GM12875 (cell line): Measurements from ENCODE around the gene NELL1.
"Not testable (repeated sequence)": the region's sequence is repeated elsewhere in the genome, so short reads cannot be mapped to it uniquely, and the experiment has no call there.

ENCODE experiments used
- H3K4me3 ChIP-seq: one replicate; pipeline ENCODE4 v1.5.1; 2011; ENCODE audit warnings: low read depth, low read length, control low read depth
- TF ChIP-seq, protein P1 (sequence below): IDR thresholded peaks from 2 replicates; pipeline ENCODE4 v1.5.1; 2011; ENCODE audit warnings: low read depth, mild to moderate bottlenecking, control low read depth, inconsistent platforms, low read length, moderate library complexity, borderline replicate concordance; ENCODE audit not compliant: insufficient read depth

Gene NELL1

DNA sequence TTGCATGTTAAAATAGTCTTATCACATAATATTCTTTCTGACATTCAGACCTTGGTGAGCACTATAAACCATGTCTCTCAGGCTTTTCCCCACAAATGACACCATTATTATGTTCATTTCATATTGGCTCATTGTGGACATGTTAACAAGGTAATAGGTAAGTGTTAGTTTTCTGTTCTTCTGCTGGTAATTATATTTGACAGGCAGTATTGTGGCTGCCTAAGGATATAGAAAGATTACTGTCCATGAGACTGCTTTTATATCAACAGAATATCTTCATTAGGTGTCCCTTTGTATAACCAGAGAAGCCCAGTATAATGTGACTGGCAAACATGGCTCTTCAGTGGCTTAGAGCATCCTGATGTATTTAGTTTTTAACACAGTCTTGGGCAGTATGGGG is 590.7 kb downstream of the NELL1 start:
- TF ChIP-seq, protein P1, sequence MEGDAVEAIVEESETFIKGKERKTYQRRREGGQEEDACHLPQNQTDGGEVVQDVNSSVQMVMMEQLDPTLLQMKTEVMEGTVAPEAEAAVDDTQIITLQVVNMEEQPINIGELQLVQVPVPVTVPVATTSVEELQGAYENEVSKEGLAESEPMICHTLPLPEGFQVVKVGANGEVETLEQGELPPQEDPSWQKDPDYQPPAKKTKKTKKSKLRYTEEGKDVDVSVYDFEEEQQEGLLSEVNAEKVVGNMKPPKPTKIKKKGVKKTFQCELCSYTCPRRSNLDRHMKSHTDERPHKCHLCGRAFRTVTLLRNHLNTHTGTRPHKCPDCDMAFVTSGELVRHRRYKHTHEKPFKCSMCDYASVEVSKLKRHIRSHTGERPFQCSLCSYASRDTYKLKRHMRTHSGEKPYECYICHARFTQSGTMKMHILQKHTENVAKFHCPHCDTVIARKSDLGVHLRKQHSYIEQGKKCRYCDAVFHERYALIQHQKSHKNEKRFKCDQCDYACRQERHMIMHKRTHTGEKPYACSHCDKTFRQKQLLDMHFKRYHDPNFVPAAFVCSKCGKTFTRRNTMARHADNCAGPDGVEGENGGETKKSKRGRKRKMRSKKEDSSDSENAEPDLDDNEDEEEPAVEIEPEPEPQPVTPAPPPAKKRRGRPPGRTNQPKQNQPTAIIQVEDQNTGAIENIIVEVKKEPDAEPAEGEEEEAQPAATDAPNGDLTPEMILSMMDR, result no peak
- no peak overlapping the region for H3K4me3 ChIP-seq

DNA sequence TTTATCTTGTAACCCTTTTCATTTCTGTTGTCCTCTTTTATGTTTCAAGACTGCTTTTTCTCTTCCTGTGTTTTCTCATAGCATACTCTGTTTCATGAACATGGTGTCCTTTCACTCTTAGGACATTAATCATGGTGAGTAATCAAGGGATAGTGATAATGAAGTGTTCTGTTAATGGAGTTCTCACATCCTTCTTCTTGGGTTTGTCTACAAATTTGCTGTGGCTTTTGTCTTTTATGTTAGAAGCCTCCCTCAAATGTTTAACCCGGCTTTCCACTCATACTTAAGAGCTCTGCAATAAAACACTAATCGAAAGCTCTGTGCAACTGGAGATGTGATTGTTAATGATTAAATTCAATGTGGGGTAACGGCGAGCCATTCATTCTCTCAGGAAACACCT is 593.6 kb downstream of the NELL1 start:
- TF ChIP-seq, protein P1, result no peak
- H3K4me3 ChIP-seq, result no peak overlapping the region

DNA sequence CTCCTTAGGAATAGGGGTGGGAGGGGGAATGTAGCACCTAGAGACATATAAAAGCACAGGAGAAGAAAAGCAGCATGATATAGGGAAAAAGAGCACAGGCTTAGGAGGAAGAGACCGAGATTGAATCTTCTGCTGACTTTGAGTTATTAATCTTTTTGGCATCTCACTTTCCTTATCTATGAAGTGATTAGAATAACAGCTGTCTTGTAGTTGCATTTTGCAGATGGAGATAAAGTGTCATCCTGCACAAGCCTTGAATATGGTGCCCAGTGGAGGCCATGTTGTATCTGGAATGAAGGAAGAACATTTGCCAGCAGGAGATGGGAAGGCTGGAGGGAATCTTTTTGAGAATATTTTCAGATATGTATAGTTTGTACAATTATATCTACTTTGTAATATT is 594.7 kb downstream of the NELL1 start:
- H3K4me3 ChIP-seq, result no peak overlapping the region
- TF ChIP-seq, protein P1, result no peak

DNA sequence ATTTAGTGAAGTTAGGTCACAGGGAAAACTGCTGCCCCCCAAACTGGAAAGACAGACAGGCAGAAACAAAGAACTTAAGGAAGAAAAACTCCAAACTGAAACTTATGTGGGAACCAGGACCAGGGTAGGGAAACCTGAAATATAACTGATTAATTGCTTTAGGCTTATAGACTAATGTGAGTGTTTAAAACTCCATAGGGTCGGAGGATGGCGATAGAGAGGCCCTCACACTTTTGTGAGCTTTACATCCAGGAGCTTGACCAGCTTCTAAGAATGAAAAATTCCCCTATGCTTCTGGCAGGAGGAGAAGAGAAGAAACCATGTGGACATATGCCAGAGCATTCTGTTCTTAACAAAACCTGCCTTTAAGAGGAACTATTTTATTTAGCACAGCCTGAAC is 598.6 kb downstream of the NELL1 start:
- TF ChIP-seq, protein P1, result no peak
- H3K4me3 ChIP-seq, result no peak overlapping the region

DNA sequence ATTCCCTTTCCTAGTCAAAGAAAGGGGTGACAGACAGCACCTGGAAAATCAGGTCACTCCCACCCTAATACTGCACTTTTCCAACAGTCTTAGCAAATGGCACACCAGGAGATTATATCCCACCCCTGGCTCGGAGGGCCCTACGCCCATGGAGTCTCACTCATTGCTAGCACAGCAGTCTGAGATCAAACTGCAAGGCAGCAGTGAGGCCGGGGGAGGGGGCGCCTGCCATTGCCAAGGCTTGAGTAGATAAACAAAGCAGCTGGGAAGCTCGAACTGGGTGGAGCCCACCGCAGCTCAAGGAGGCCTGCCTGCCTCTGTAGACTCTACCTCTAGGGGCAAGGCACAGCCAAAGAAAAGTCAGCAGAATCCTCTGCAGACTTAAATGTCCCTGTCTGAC is 602.8 kb downstream of the NELL1 start:
- not testable (repeated sequence) for H3K4me3 ChIP-seq

DNA sequence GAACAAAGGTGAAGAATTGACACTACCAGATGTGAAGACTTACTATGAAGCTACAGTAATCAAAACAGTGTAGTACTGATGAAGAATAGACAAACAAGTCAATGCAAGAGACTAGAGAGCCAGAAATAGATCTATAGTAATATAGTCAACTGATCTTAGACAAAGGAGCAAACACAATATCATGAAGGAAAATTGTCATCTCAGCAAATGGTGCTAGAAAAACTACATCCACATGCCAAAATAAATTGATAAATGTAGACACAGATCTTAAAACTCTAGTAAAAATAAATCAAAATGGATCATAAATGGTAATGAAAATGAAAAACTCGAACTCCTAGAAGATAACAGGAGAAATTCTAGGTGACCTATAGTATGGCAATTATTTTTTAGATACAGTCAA is 609.5 kb downstream of the NELL1 start:
- TF ChIP-seq, protein P1, result no peak
- H3K4me3 ChIP-seq, result no peak overlapping the region

DNA sequence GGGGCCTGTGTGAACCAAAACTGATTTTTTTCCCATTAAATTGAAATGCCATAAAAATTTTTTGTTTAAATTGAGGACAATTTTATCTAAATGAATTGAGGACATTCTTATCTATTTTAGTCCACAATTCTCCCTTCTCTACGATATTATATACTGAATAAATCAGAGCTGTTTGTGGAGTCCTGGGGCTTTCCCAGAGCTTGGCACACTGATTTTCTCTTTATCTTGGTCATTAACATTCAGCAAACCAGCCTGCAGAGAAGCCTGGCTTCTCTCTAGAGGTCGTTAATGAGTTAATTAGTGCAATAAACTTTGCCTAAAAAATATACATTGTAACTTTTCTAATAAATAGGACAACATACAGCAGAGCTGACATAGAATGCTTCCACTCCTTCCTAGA is 615.7 kb downstream of the NELL1 start:
- TF ChIP-seq, protein P1, result no peak

DNA sequence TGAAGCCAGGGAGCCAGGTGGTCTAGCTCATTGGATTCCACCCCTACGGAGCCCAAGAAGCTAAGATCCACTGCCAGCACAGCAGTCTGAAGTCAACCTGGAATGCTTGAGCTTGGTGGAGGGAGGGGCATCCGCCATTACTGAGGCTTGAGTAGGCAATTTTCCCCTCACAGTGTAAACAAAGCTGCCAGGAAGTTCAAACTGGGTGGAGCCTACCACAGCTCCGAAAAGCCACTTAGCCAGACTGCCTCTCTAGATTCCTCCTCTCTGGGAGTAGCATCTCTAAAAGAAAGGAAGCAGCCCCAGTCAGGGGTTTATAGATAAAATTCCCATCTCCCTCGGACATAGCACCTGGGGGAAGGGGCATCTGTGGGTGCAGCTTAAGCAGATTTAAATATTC is 620.3 kb downstream of the NELL1 start:
- TF ChIP-seq, protein P1, result no peak
- H3K4me3 ChIP-seq, result no peak overlapping the region

More for the DNA sequence above, 615.7 kb downstream of the NELL1 start:
- no peak overlapping the region for H3K4me3 ChIP-seq
